GM23338 (cell line): Measurements from ENCODE around the gene CTNS. TPM values are rescaled to one million over a fixed set of nuclear protein-coding genes. Genes with fewer than 3 reads are reported as not detected.

Experiments used
- ATAC-seq: fragments of 200-7000 bp; cut with Tn5 transposase; 3 replicates; pipeline ENCODE4 v1.9.1; 2020
- DNase-seq: peaks from one replicate; pipeline ENCODE4 v3.0.0-alpha.2; 2015; ENCODE audit warnings: low spot score
- H2AFZ ChIP-seq: fragments of 200-600 bp; sonication (generic); 2 replicates; pipeline ENCODE4 v1.8.0; 2016; ENCODE audit warnings: antibody characterized with exemption, mild to moderate bottlenecking, moderate library complexity
- H3F3A ChIP-seq: fragments of 200-600 bp; sonication (generic); replicated peaks from 2 replicates; pipeline ENCODE4 v1.8.0; 2017; ENCODE audit warnings: antibody characterized with exemption, mixed run types, low read depth
- H3K27ac ChIP-seq: fragments of 200-600 bp; sonication (generic); 2 replicates; pipeline ENCODE4 v1.6.1; 2016; ENCODE audit warnings: low read depth
- H3K27me3 ChIP-seq: fragments of 200-600 bp; sonication (generic); 2 replicates; pipeline ENCODE4 v1.8.0; 2016; ENCODE audit warnings: mild to moderate bottlenecking, mixed run types, moderate library complexity; ENCODE audit not compliant: insufficient read depth
- H3K36me3 ChIP-seq: fragments of 200-600 bp; sonication (generic); 2 replicates; pipeline ENCODE4 v1.8.0; 2016; ENCODE audit warnings: mild to moderate bottlenecking; ENCODE audit not compliant: insufficient read depth
- H3K4me1 ChIP-seq: fragments of 200-600 bp; sonication (generic); 2 replicates; pipeline ENCODE4 v1.8.0; 2016; ENCODE audit warnings: mild to moderate bottlenecking, moderate library complexity; ENCODE audit not compliant: insufficient read depth
- H3K4me2 ChIP-seq: fragments of 200-600 bp; sonication (generic); 2 replicates; pipeline ENCODE4 v1.7.1; 2017; ENCODE audit warnings: mixed run types
- H3K4me3 ChIP-seq: fragments of 200-600 bp; sonication (generic); 2 replicates; pipeline ENCODE4 v1.6.1; 2016; ENCODE audit warnings: mixed run types
- H3K79me2 ChIP-seq: fragments of 200-600 bp; sonication (generic); replicated peaks from 2 replicates; pipeline ENCODE4 v1.8.0; 2017; ENCODE audit warnings: mild to moderate bottlenecking; ENCODE audit not compliant: insufficient read depth
- H3K9me2 ChIP-seq: fragments of 200-600 bp; sonication (generic); 2 replicates; pipeline ENCODE4 v1.8.0; 2017; ENCODE audit not compliant: insufficient read depth
- H4K20me1 ChIP-seq: fragments of 200-600 bp; sonication (generic); replicated peaks from 2 replicates; pipeline ENCODE4 v1.8.0; 2017; ENCODE audit warnings: mild to moderate bottlenecking; ENCODE audit not compliant: insufficient read depth
- H3K27ac Mint-ChIP-seq: 2 replicates; pipeline ENCODE4 v1.8.0; 2020; ENCODE audit warnings: inconsistent platforms, mild to moderate bottlenecking, moderate library complexity, mixed read lengths
- H3K27me3 Mint-ChIP-seq: 3 replicates; pipeline ENCODE4 v1.8.0; 2022; ENCODE audit warnings: low read depth, mild to moderate bottlenecking, moderate library complexity, mixed read lengths, inconsistent platforms; ENCODE audit not compliant: insufficient read depth, poor library complexity
- H3K36me3 Mint-ChIP-seq: 3 replicates; pipeline ENCODE4 v1.8.0; 2021; ENCODE audit warnings: low read depth, mild to moderate bottlenecking, inconsistent platforms, moderate library complexity, mixed read lengths
- H3K4me1 Mint-ChIP-seq: 3 replicates; pipeline ENCODE4 v1.8.0; 2020; ENCODE audit warnings: mild to moderate bottlenecking, inconsistent platforms, mixed read lengths
- H3K4me3 Mint-ChIP-seq: 3 replicates; pipeline ENCODE4 v1.8.0; 2021; ENCODE audit warnings: moderate library complexity, mild to moderate bottlenecking, inconsistent platforms, mixed read lengths
- H3K9me3 Mint-ChIP-seq: 3 replicates; pipeline ENCODE4 v1.8.0; 2020; ENCODE audit warnings: moderate library complexity, mild to moderate bottlenecking, inconsistent platforms, mixed read lengths
- CREB1 ChIP-seq: fragments of 250-450 bp; sonication (Bioruptor Pico); IDR thresholded peaks from 2 replicates; pipeline ENCODE4 v1.5.0; 2020; ENCODE audit warnings: low read depth, mild to moderate bottlenecking, moderate library complexity
- ETS1 ChIP-seq: IDR thresholded peaks from 2 replicates; pipeline ENCODE4 v1.6.1; 2016; ENCODE audit warnings: antibody characterized with exemption
- EZH2 ChIP-seq: fragments of 200-600 bp; sonication (generic); IDR thresholded peaks from one replicate; pipeline ENCODE4 v1.8.0; 2017; ENCODE audit warnings: antibody characterized with exemption, mild to moderate bottlenecking, low read depth; ENCODE audit not compliant: unreplicated experiment
- EZH2phosphoT487 ChIP-seq: fragments of 200-600 bp; sonication (generic); IDR thresholded peaks from one replicate; pipeline ENCODE4 v1.8.1; 2018; ENCODE audit warnings: antibody characterized with exemption; ENCODE audit not compliant: unreplicated experiment
- JUNB ChIP-seq: IDR thresholded peaks from one replicate; pipeline ENCODE4 v1.6.1; 2016; ENCODE audit warnings: antibody characterized with exemption; ENCODE audit not compliant: unreplicated experiment
- NANOG ChIP-seq: IDR thresholded peaks from 2 replicates; pipeline ENCODE4 v1.6.1; 2016; ENCODE audit warnings: antibody characterized with exemption, borderline replicate concordance
- POLR2AphosphoS5 ChIP-seq: IDR thresholded peaks from 2 replicates; pipeline ENCODE4 v1.6.1; 2016; ENCODE audit warnings: antibody characterized with exemption, low read depth
- REST ChIP-seq: IDR thresholded peaks from one replicate; pipeline ENCODE4 v1.6.1; 2018; ENCODE audit warnings: antibody characterized with exemption; ENCODE audit not compliant: unreplicated experiment
- ZNF114 ChIP-seq: fragments of 250-450 bp; sonication (Bioruptor Pico); IDR thresholded peaks from 2 replicates; pipeline ENCODE4 v1.5.0; 2020; ENCODE audit warnings: mild to moderate bottlenecking, moderate library complexity
- ZNF462 ChIP-seq: fragments of 250-450 bp; sonication (Bioruptor Pico); IDR thresholded peaks from 2 replicates; pipeline ENCODE4 v1.5.0; 2020; ENCODE audit warnings: mild to moderate bottlenecking, moderate library complexity
- polyA plus RNA-seq: library from polyadenylated mRNA; unstranded; fragments of >200 nt; fragmentation: Nextera tagmentation; extraction: Ambion mirVana; gene quantifications from 2 replicates; pipeline ENCODE4 v1.2.1, GENCODE V29; 2016
- total RNA-seq: library from RNA; depleted of rRNA; stranded (reverse); fragments of >200 nt; shearing (Covaris generic); gene quantifications from 2 replicates; pipeline ENCODE4 v1.2.3, GENCODE V29; 2014

CTNS gene
- total and polyA plus RNA-seq, 2 experiments from 2014 or later = 5.9 to 21.8 TPM

- H3K27ac Mint-ChIP-seq = peak overlapping the region; percentile 48; the same call in 1 of the 2 replicates
- TF ChIP-seq EZH2phosphoT487 (no peak), EZH2 (no peak), CREB1 (CRISPR knock-in tag) (no peak), NANOG (no peak), POLR2AphosphoS5 (no peak)
- peak overlapping the region; percentile 96 for H3K4me2 ChIP-seq
- no peaks in the 10 kb centered on the region for H3K36me3 ChIP-seq
- peak overlapping the region; percentile 97; the same call in 1 of the 2 replicates for H3K27ac ChIP-seq
- no peaks in the 10 kb centered on the region for H3K27me3 ChIP-seq
- peaks cover 11% of the 10 kb centered on the region for H3K27me3 Mint-ChIP-seq
- peak overlapping the region; percentile 94 for H3K4me3 ChIP-seq
- peak overlapping the region; percentile 96 for H2AFZ ChIP-seq
- no peaks in the 10 kb centered on the region for H3K9me3 Mint-ChIP-seq
- peaks cover 12% of the 10 kb centered on the region for H3K36me3 Mint-ChIP-seq
- DNase-seq (peak; percentile 52), ATAC-seq (peak; percentile 17)
- peaks cover 49% of the 10 kb centered on the region for H3K79me2 ChIP-seq
- H3K4me3 Mint-ChIP-seq = peak overlapping the region; percentile 93
- no peaks in the 10 kb centered on the region for H3F3A ChIP-seq
- peaks cover 16% of the 10 kb centered on the region for H3K4me1 Mint-ChIP-seq
- H3K4me1 ChIP-seq = peaks cover 11% of the 10 kb centered on the region; the same call in 1 of the 2 replicates
- H4K20me1 ChIP-seq = peaks cover 11% of the 10 kb centered on the region
- no peaks in the 10 kb centered on the region for H3K9me2 ChIP-seq
Measured at GRCh38 chr17:3636908-3637373, 381 bp downstream of the CTNS start.

- peak overlapping the region; percentile 15; the same call in 1 of the 2 replicates for H3K27ac ChIP-seq
- H3K9me2 ChIP-seq = no peaks in the 10 kb centered on the region
- H3F3A ChIP-seq = no peaks in the 10 kb centered on the region
- no peaks in the 10 kb centered on the region for H3K36me3 ChIP-seq
- H3K4me1 ChIP-seq = peaks cover 7% of the 10 kb centered on the region; the same call in 1 of the 2 replicates
- no peak for ATAC-seq
- DNase-seq = no peak
- H4K20me1 ChIP-seq = no peaks in the 10 kb centered on the region; the same call in none of the 2 replicates
- Mint-ChIP-seq H3K27ac (peak overlapping the region; percentile 13; the same call in 1 of the 2 replicates), H3K4me3 (peak overlapping the region; percentile 1; the same call in 1 of the 3 replicates), H3K9me3 (no peaks in the 10 kb centered on the region), H3K36me3 (peaks cover 4% of the 10 kb centered on the region; the same call in 1 of the 3 replicates), H3K4me1 (peaks cover 14% of the 10 kb centered on the region), H3K27me3 (peaks cover 9% of the 10 kb centered on the region)
- peaks cover 21% of the 10 kb centered on the region for H3K79me2 ChIP-seq
- H3K4me3 ChIP-seq = no peak overlapping the region
- H3K4me2 ChIP-seq = no peak overlapping the region
- H3K27me3 ChIP-seq = no peaks in the 10 kb centered on the region
- no peak overlapping the region for H2AFZ ChIP-seq
- TF ChIP-seq ZNF114 (CRISPR knock-in tag) (no peak), POLR2AphosphoS5 (no peak), ZNF462 (CRISPR knock-in tag) (no peak), ETS1 (no peak), JUNB (no peak), REST (no peak), CREB1 (CRISPR knock-in tag) (no peak), EZH2 (no peak)
Measured at GRCh38 chr17:3639981-3640596, 3.5 kb downstream of the CTNS start.
